Stimulated activated CD4-positive, alpha-beta T cell treated with anti-CD3 and anti-CD28 coated beads, Interleukin-4, amount 100 ng/mL, for 4 hours (primary cell): ENCODE results near the gene TLX2.
"Not testable (repeated sequence)": the region's sequence is repeated elsewhere in the genome, so short reads cannot be mapped to it uniquely, and the experiment has no call there.

ENCODE experiments used
- DNase-seq, 2 experiments: peaks; one replicate each; pipeline ENCODE4 v3.0.0-alpha.2; 2020

The TLX2 gene

GRCh38 chr2:74558284-74559230 lies 44.3 kb downstream of the TLX2 start:
- DNase-seq = no peak

GRCh38 chr2:74559912-74560311 lies 45.7 kb downstream of the TLX2 start:
- DNase-seq = no peak

- DNase-seq = no peak
Measured at GRCh38 chr2:74560591-74560990, 46.3 kb downstream of the TLX2 start.

- not testable (repeated sequence) for DNase-seq
Measured at GRCh38 chr2:74561022-74561421, 46.8 kb downstream of the TLX2 start.

GRCh38 chr2:74562126-74562775 lies 48.0 kb downstream of the TLX2 start:
- no peak for DNase-seq

- no peak for DNase-seq
Measured at GRCh38 chr2:74564222-74564621, 50.0 kb downstream of the TLX2 start.

- no peak for DNase-seq
Measured at GRCh38 chr2:74566076-74566753, 52.0 kb downstream of the TLX2 start.

GRCh38 chr2:74566754-74567085 lies 52.5 kb downstream of the TLX2 start:
- DNase-seq = no peak
